Measurements from ENCODE around the gene RREB1.

RREB1 gene

DNA sequence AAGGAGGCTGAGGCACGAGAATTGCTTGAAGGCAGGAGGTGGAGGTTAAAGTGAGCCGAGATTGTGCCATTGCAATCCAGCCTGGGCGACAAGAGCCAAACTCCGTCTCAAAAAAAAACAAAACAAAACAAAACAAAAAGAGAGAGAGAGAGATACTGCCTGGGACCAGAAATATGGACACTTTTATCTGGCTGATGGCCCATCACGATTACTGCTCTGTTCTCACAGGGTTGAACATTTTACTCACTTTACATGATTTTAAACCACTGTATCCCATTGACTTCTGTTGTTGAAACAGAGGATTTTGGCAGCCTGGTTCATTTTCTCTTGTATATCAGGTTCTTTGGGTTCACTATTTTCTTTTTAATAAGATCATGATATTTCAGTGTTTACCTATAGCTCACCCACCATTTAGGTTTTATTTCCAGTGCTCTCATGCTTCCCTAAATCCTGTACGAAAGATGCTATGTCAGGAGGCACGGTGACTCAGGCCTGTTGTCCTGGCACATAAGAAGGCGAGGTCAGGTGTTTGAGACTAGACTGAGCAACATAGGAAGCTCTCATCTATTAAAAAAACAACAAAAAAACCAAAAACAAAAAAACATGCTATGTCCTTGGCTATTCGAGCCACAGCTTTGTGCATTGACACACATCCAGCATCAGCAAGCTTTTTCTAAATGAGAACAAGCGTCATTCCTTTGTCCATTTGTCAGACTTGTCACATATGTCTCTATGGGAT lies 34.5 kb upstream of the RREB1 start:
- no peak for TF ChIP-seq CTCF (IDR thresholded peaks at IDR 0.05)
- Histone ChIP-seq H3K27ac (no peak overlapping the region), H3K4me3 (no peak overlapping the region)
- no peak for DNase-seq (ENCODE audit: low spot score)

- H3K4me3 ChIP-seq, result no peak overlapping the region
- no peak overlapping the region for H3K27ac ChIP-seq
- no peak for DNase-seq (ENCODE audit: low spot score)
- TF ChIP-seq CTCF (IDR thresholded peaks at IDR 0.05), result no peak
Observed at GRCh38 chr6:7073821-7074525, 33.8 kb upstream of the RREB1 start.

GRCh38 chr6:7074870-7075269 lies 32.9 kb upstream of the RREB1 start:
- no peak for TF ChIP-seq CTCF (IDR thresholded peaks at IDR 0.05)
- Histone ChIP-seq H3K27ac (no peak overlapping the region), H3K4me3 (no peak overlapping the region)
- DNase-seq (ENCODE audit: low spot score), result no peak

DNA sequence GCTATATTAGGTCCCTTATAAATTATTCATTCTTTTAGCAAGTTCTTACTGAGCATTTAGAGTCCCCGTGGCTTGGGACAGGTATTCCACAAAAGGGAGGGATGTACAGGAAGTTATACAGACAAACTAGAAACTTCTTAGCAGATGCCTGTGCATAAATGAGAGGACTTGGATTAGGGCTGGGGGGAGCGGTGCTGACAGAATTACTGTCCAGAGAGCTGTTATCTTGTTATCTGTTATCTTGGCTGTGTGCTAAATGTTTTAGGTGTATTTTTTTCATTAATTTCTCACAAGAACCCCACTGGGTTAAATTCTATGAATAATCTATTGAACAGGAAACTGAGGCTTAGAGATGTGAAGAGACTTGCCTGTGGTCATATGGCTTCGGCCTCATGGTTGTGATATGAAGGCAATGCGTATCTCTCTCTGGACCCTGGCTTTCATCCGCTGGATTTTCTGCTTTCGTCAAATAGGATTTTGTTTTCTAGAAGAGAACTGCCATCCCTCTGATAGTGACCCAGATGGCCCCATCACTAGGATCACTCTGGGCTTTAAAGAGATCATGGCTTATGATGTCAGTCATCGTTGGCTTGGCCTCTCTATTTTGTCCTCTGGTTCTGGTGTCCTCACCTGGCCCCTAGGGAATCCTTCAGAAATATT lies 32.3 kb upstream of the RREB1 start:
- no peak for DNase-seq (ENCODE audit: low spot score)

DNA sequence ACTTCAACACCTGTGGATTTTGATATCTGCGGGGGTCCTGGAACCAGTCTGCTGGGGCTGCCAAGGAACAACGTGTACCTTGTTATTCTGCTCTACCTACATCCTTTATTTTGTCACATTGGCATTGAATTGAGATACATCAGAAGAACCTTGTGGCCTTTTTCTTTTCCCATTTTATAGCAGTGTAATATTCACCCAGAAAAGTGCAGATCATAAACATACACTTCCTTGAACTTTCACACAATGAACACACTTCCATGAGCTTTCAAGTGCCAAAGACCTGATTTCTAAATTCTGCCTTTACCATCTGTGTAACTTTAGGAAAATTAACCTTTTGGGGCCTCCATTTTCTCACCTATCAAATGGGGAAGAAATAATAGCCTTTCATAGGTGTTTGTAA lies 29.9 kb upstream of the RREB1 start:
- no peak for DNase-seq (ENCODE audit: low spot score)
- Histone ChIP-seq H3K27ac (no peak overlapping the region), H3K4me3 (no peak overlapping the region)
- TF ChIP-seq CTCF (IDR thresholded peaks at IDR 0.05), result no peak

More for the DNA sequence above, 32.3 kb upstream of the RREB1 start:
- H3K27ac ChIP-seq, result no peak overlapping the region
- H3K4me3 ChIP-seq, result no peak overlapping the region
- no peak for TF ChIP-seq CTCF (IDR thresholded peaks at IDR 0.05)

GRCh38 chr6:7078856-7079255 lies 28.9 kb upstream of the RREB1 start:
- H3K27ac ChIP-seq, result no peak overlapping the region
- DNase-seq (ENCODE audit: low spot score), result no peak
- TF ChIP-seq CTCF (IDR thresholded peaks at IDR 0.05), result no peak
- no peak overlapping the region for H3K4me3 ChIP-seq
